Stimulated activated CD4-positive, alpha-beta T cell treated with anti-CD3 and anti-CD28 coated beads, Interleukin-1b, Interleukin-23, amount 100 ng/mL, for 48 hours (primary cell): ENCODE data around the gene TCL1B.
"Not testable (repeated sequence)": the region's sequence is repeated elsewhere in the genome, so short reads cannot be mapped to it uniquely, and the experiment has no call there.

Experiments used
- DNase-seq: peaks from one replicate; pipeline ENCODE4 v3.0.0-alpha.2; 2020

The TCL1B gene

DNA sequence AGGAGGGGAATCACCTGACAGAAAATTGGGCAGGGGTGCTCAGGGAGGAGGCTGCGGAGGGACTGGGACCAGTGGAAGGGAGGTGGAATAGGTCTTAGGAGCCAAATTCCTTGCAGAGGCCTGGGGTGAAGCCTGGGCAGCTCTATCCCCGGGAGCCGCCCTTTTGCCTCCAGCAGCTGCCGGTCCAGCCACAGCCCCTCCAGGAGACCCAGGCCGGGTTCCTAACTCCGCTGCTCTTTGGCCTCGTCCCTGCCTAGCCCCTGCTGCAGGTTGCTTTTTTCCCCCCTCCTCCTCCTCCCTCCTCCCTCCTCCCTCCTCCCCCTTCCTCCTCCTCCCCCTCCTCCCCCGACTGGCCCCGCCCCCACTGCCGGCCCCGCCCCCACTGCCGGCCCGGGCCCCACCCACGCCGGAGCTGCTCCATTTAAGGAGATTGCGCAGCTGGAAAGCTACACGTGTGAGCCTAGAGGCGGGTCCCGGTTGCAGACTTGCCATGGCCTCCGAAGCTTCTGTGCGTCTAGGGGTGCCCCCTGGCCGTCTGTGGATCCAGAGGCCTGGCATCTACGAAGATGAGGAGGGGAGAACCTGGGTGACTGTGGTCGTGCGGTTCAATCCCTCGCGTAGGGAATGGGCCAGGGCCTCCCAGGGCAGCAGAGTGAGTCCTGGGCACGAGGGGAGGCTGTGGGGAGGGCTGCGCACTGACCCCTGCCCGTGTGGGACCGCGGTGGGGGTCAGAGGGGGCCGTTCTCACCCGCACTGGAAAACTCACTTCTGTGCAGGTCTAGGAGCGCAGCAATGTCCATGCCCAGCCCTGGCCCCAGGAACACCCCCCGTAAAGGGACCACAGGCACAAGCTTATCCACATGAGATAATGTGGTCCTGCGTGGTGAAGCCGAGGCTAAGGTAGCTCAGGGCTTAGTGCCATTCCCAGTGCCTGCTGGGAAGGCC, at the start of gene TCL1B:
Gene TCL1B (plus strand): TSS at position 449 of the 945 bp plus-strand sequence. CDS start 42 bp downstream, at position 491.
- DNase-seq: no peak

DNA sequence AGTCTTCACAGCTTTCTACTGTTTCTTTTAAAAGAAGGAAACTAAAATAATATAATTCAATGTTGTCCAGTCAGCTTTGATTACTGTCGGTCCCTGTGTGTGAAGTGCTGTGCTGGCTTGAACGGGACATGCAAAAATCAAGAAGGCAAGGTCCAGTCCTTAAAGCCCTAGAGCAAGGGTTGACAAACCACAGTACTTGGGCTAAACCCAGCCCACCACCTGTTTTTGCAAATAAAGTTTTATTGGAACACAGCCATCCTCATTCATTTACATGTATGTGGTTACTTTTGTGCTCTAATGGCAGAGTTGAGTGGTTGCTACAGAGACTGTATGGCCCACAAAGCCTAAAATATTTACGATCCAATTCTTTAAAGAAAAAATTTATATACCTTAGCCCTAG, 41.2 kb upstream of the TCL1B start:
- no peak for DNase-seq

GRCh38 chr14:95645389-95645996, 40.7 kb upstream of the TCL1B start:
- DNase-seq: no peak

DNA sequence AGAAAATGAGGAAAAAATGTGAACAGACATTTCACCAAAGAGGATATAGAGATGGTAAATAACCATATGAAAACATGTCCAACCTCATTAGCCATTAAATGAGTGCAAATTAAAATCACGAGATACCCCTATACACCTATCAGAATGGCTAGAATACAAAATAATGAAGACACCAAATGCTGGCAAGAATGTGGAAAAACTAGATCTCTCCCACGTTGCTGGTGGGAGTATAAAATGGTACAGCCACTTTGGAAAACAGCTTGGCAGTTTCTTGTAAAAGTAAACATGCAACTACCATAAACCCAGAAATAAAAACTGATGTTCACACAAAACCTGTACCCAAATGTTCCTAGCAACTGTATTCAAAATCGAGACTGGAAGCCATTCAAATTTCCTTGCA, 38.3 kb upstream of the TCL1B start:
- DNase-seq: no peak

GRCh38 chr14:95649230-95649629, 37.0 kb upstream of the TCL1B start:
- DNase-seq: no peak

DNA sequence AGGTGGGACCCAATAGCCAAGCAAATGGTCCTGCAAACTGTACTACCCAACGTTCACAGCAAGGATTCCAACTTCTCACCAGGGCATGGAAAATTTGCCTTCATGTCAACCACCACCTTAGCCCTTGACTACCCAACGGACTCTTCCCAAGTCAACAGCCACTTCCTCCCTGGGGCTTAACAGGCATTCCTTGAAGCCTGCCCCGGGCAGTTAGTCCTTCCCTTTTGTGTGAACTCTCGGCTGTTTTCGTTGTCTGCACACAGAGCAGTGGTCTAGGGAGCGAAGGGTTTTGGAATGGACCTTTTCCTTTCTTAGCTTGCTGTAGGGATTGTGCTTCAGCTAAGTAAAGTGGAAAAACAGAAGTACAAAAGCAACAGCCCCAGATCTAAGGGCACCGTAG, 35.2 kb upstream of the TCL1B start:
- DNase-seq: no peak

- no peak for DNase-seq
Observed at GRCh38 chr14:95651821-95652583, 34.2 kb upstream of the TCL1B start.

- DNase-seq: no peak
Observed at GRCh38 chr14:95652690-95653089, 33.5 kb upstream of the TCL1B start.

GRCh38 chr14:95655461-95655860, 30.8 kb upstream of the TCL1B start:
- no peak for DNase-seq

- DNase-seq: no peak
Observed at GRCh38 chr14:95656634-95657033, 29.6 kb upstream of the TCL1B start.

DNA sequence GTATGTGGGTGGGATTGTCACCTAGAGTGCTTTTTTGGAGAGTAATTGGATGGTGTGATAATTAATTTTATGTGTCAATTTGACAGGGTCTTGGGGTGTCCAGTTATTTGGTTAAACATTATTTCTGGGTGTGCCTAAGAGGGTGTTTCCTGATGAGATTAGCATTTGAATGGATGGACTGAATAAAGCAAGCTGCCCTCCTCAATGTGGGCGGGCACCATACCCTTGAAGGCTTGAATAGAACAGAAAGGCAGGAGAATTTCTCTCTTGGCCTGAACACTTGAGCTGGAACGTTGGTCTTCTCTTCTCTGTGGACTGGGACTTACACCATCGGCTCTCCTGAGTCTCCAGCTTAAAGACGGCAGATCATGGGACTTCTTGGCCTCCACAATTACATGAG, 28.8 kb upstream of the TCL1B start:
- DNase-seq: no peak

GRCh38 chr14:95659293-95659989, 26.8 kb upstream of the TCL1B start:
- DNase-seq: no peak

GRCh38 chr14:95659990-95660385, 26.2 kb upstream of the TCL1B start:
- DNase-seq: no peak

GRCh38 chr14:95660651-95661515, 25.3 kb upstream of the TCL1B start:
- no peak for DNase-seq

GRCh38 chr14:95662376-95663186, 23.6 kb upstream of the TCL1B start:
- DNase-seq: no peak

- no peak for DNase-seq
Observed at GRCh38 chr14:95663226-95663797, 22.9 kb upstream of the TCL1B start.

DNA sequence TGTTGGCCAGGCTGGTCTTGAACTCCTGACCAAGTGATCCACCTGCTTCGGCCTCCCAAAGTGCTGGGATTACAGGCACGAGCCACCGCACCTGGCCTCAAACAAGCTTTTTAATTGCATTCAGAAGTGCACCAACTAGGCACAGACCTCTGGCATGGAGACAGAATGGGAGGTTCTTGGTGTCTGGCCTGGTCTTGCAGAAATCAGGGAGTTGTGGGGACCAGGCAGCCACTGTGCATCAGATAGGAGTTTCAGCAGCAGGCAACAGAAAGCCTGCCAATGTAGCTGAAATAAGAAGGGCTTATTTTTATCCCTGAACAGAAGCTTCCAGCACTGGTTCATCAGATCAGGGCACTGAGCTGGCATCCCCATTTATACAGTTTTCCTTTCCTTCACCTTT, 22.2 kb upstream of the TCL1B start:
- DNase-seq: no peak

DNA sequence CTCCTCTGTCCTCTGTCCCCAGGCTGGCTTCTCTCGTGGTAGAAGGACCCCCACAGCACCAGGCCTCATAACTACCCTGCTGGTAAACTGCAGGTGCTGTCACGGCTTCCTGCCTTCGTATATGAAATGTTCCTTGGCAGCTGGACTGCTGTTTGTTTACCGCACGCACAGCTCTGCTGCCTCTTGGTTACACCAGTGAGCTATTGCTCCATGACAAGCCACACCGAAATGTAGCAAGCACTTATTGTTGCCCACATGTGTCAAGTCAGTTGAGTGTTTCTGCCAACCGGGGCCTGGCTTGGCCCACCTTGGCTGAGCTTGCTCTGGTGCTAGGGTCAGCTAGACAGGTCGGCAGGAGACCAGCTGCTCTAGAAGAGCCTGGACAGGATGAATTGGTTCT, 21.7 kb upstream of the TCL1B start:
- DNase-seq: no peak

DNA sequence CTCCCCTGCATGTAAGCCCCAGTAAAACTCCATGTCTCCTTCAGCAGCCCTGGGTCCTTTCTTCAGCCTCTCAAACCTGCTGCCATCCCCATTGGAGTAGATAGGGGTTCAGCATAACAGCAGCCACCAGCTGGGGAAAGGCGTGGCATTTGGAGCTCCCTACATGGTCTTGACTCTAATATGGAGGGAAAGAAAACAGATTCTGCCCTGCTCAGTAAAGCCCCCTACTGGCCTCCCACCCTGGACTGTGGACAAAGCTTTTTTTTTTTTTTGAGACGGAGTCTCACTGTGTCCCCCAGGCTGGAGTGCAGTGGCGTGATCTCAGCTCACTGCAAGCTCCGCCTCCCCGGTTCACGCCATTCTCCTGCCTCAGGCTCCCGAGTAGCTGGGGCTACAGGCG, 20.7 kb upstream of the TCL1B start:
- not testable (repeated sequence) for DNase-seq

DNA sequence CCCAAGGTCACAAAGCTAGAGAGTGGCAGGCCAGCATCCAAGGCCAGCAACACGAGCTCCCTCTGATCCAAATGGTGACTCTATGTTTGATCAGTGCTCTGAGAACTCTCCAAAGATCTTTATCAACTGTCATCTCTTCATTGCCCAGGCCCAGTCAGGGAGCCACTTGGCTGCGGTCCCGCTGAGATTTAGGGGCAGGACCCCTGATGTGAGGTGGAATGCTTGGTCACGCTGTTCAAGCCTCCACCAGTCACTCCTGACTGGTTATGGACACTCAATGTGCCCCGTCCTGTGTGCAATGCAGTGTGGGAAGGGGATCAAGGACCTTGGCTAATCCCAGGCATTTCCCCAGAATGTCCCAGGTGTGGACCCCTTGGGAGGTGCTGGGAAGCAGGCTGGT, 19.8 kb upstream of the TCL1B start:
- no peak for DNase-seq

- no peak for DNase-seq
Observed at GRCh38 chr14:95667249-95667693, 19.0 kb upstream of the TCL1B start.
